Lower leg skin (tissue), 3 donors: Measurements from ENCODE around the gene VAV2.

Source experiments
- POLR2A ChIP-seq, 2 donors: fragments of 450-650 bp; IDR thresholded peaks; one replicate each; pipeline ENCODE4 v1.6.1; 2016 to 2017; ENCODE audit warnings: antibody characterized with exemption in 2 of 2, mild to moderate bottlenecking in 1 of 2, moderate library complexity in 1 of 2
- TF ChIP-seq, protein P1 (sequence below), 3 donors: fragments of 450-650 bp; IDR thresholded peaks; one replicate each; pipeline ENCODE4 v1.5.1; 2016; ENCODE audit warnings: antibody characterized with exemption in 3 of 3, mild to moderate bottlenecking in 3 of 3, moderate library complexity in 2 of 3

DNA sequence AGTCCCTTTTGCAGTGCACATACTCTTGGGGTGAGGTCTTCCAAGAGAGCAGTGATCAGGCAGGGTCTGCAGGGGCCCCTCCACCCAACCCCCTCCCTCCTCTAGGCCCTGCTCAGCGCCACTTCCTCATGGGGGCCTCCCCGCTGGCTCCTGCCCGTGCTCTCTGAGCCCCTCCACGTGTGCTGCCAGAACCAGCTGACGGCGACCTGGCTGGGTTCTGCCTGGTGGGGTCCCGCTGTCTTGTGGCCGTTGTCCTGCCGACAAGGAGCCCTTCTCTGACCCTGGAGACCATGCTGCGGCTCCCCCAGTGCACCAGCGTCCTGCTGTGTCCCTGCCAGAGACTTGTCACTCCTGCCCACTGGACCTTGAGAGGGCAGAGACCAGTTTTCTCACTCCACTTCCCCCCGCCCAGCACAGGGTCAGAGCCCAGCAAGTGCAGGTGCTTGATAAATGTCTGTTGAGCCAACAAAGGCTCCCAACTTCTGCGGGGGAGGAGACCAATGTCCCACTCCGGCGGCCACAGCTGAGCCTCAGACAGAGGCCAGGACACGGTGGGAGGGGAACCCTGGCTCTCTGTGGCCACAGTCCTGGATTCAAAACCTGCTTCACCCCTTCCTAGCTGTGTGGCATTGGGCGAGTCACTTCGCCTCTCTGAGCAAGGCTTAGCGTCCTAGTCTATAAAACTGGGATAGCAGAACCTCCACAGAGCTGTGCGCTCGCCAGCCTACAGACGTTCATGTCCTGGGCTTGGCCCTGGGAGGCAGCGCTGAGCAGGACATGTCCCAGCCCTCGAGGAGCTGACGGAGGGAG lies 278.8 kb downstream of the VAV2 start:
- no peak for TF ChIP-seq POLR2A (IDR thresholded peaks at IDR 0.05)
- TF ChIP-seq, protein P1, sequence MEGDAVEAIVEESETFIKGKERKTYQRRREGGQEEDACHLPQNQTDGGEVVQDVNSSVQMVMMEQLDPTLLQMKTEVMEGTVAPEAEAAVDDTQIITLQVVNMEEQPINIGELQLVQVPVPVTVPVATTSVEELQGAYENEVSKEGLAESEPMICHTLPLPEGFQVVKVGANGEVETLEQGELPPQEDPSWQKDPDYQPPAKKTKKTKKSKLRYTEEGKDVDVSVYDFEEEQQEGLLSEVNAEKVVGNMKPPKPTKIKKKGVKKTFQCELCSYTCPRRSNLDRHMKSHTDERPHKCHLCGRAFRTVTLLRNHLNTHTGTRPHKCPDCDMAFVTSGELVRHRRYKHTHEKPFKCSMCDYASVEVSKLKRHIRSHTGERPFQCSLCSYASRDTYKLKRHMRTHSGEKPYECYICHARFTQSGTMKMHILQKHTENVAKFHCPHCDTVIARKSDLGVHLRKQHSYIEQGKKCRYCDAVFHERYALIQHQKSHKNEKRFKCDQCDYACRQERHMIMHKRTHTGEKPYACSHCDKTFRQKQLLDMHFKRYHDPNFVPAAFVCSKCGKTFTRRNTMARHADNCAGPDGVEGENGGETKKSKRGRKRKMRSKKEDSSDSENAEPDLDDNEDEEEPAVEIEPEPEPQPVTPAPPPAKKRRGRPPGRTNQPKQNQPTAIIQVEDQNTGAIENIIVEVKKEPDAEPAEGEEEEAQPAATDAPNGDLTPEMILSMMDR (IDR thresholded peaks at IDR 0.05): no peak
